Measurements from ENCODE around the gene SSC5D. TPM values are rescaled to one million over a fixed set of nuclear protein-coding genes. Genes with fewer than 3 reads are reported as not detected.

Gene SSC5D
- total and polyA plus RNA-seq, 9 of the 15 experiments (the other 6 are each of a cell fraction or from before 2014, with no cell fraction given): 0.04 to 0.71 (median 0.14) TPM; not detected in 2

DNA sequence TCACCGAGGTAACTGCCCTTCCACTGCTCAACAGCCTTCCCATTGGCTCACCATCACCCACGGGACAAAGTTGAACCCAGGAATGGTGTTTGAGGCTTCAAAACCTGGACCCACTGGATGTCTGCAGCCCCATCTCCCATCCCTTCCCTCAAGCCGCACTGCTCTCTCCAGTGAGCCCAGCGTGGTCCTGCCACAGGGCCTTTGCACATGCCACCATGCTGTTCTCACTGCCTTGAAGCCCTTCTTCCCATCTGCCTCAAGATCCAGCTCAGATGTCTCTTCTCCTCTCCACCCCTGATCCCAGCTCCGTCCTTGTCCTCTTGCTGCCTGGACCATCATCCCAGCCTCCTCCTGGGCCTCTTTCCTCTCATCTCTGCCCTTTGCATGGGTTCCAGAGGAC, 49.2 kb upstream of the SSC5D start (continued):
- no peak for TF ChIP-seq SAFB (IDR thresholded peaks at IDR 0.05; ENCODE audit: borderline replicate concordance, low read depth, low read length)

DNA sequence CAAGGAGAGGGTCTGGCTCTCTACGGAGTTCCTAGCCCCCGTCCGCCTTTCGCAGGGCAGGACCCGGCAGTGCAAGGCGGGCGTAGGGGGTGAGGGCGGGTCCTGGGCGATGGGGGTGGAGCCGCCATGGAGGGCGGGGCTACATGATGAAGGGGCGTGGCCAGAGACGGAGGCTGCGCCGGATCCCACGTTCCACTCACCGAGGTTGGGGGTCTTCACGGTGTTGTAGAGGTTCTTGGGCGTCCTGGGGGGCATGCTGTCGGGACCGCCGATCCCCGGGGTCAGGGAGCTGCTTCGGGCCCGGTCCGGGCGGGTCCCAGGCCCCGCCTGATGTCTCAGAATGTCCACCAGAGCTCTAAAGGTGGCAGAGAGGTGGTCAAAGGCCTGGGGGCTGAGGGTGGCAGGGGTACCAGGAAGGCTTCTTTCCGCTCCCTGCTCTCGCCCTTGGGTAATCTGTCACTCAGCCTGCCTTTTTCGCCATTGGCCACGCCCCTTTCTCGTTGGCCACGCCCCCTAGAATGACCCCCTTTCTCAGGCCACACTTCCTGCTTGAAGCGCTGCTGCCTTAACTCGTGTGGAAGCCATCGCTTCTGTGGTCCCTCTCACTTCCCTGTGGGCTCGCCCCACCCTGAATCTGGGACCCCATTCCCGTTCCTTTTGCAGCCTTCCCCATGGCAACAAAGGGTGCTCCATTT, 47.7 kb upstream of the SSC5D start:
- H3K4me1 ChIP-seq (replicated peaks in 1 of 2; ENCODE audit: control insufficient read depth in 2 of 2, insufficient read depth in 2 of 2, low read length in 2 of 2): peaks cover 18 to 54% of the 10 kb centered on the region in 2 experiments
- no peaks in the 10 kb centered on the region for H3K9me3 ChIP-seq (replicated peaks; ENCODE audit: control insufficient read depth, insufficient read depth, low read depth, low read length)
- peak; percentile 84 to 95 (median 92) for DNase-seq (ENCODE audit: extremely low read depth in 1 of 4, low spot score in 3 of 4)
- H3K27me3 ChIP-seq (ENCODE audit: control insufficient read depth in 2 of 2, insufficient read depth in 2 of 2, low read length in 2 of 2): peaks cover 6 to 19% of the 10 kb centered on the region in 2 experiments
- CTCF ChIA-PET (ENCODE audit: low intra/inter-chr PET ratio): no interaction called here
- ATAC-seq: peak; percentile 90
- POLR2A ChIA-PET: no interaction called here
- H3K9ac ChIP-seq (ENCODE audit: insufficient read depth in 1 of 2, low read depth in 2 of 2, low read length in 2 of 2): peak overlapping the region; percentile 88 to 91
- in situ Hi-C loops (cut with MboI) (loop anchor here (25.0 kb wide), 1 partner anchor 778 kb away; the partner anchor contains the start of gene LILRB4), intact Hi-C loops (cut with micrococcal nuclease) (no loop called here)
- 2% methylated on average over 31 of the region's 39 CpGs for WGBS (ENCODE audit: insufficient coverage, low coverage, missing lambda C conversion rate)
- H3K27ac ChIP-seq (ENCODE audit: extremely low read depth, low read depth, low read length): peak overlapping the region; percentile 87
- H3K36me3 ChIP-seq (ENCODE audit: control insufficient read depth, insufficient read depth, low read length): no peaks in the 10 kb centered on the region
- no peaks in the 10 kb centered on the region for H3K9me1 ChIP-seq (ENCODE audit: control insufficient read depth, insufficient read depth, low read length)
- peaks cover 10% of the 10 kb centered on the region for H4K20me1 ChIP-seq (replicated peaks; ENCODE audit: control insufficient read depth, insufficient read depth, low read length)
- H2AFZ ChIP-seq (ENCODE audit: low read depth, low read length): peak overlapping the region; percentile 94
- H3K4me2 ChIP-seq (ENCODE audit: insufficient read depth, low read length): peak overlapping the region; percentile 83
- FAIRE-seq: peak; percentile 94
- BruUV-seq (replicated peaks): TSS peak; percentile 48
- no peaks in the 10 kb centered on the region for H3K79me2 ChIP-seq (ENCODE audit: control insufficient read depth, insufficient read depth, low read length)
- H3K4me3 ChIP-seq: peak overlapping the region; percentile 64
- TF ChIP-seq ZNF551 (CRISPR knock-in tag; IDR thresholded peaks at IDR 0.05) (no peak), L3MBTL2 (IDR thresholded peaks at IDR 0.05) (peak; percentile 45; the same call in 1 of the 2 replicates), POLR2G (IDR thresholded peaks at IDR 0.05; ENCODE audit: low read depth, low read length) (peak; percentile 55; the same call in 1 of the 2 replicates), ATF7 (IDR thresholded peaks at IDR 0.05) (0 out of 2 replicates have a peak, but pooled peaks have one; percentile 16), ZBTB7A (IDR thresholded peaks at IDR 0.05; ENCODE audit: borderline replicate concordance, control insufficient read depth, low read depth, low read length) (peak; percentile 87; the same call in 1 of the 2 replicates), ZNF740 (CRISPR knock-in tag; IDR thresholded peaks at IDR 0.05) (no peak), ZNF740 (tag; IDR thresholded peaks at IDR 0.05) (no peak), CTBP1 (IDR thresholded peaks at IDR 0.05; ENCODE audit: borderline replicate concordance) (0 out of 2 replicates have a peak, but pooled peaks have one; percentile 5), NFIC (IDR thresholded peaks at IDR 0.05) (no peak), JUN (IDR thresholded peaks at IDR 0.05; ENCODE audit: borderline replicate concordance, low read depth, low read length) (no peak), JUN (CRISPR knock-in tag; IDR thresholded peaks at IDR 0.05; ENCODE audit: borderline replicate concordance) (0 out of 2 replicates have a peak, but pooled peaks have one; percentile 42), SMARCB1 (IDR thresholded peaks at IDR 0.05; ENCODE audit: insufficient read length, low read depth) (no peak), FOXA3 (CRISPR knock-in tag; conservative IDR thresholded peaks at IDR 0.05 in 1 of 2, IDR thresholded peaks at IDR 0.05 in 1 of 2) (peak in 1 of 2 experiments; percentile 21; a peak in 1 of 4 replicates), SPI1 (IDR thresholded peaks at IDR 0.05; ENCODE audit: borderline replicate concordance, low read depth, low read length) (peak; percentile 61), U2AF2 (optimal IDR thresholded peaks at IDR 0.05; ENCODE audit: low read depth, low read length) (no peak)
- TF ChIP-seq, protein P1, sequence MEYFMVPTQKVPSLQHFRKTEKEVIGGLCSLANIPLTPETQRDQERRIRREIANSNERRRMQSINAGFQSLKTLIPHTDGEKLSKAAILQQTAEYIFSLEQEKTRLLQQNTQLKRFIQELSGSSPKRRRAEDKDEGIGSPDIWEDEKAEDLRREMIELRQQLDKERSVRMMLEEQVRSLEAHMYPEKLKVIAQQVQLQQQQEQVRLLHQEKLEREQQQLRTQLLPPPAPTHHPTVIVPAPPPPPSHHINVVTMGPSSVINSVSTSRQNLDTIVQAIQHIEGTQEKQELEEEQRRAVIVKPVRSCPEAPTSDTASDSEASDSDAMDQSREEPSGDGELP (CRISPR knock-in tag; IDR thresholded peaks at IDR 0.05; ENCODE audit: borderline replicate concordance): peak; percentile 13; the same call in 1 of the 2 replicates
